AG20443 (cell line): Measurements from ENCODE around the gene DNAH2.

Experiments used
- DNase-seq: peaks from one replicate; pipeline ENCODE4 v3.0.0; 2012; ENCODE audit warnings: low spot score, mixed read lengths

DNAH2 gene

GRCh38 chr17:7864995-7865650, 147.6 kb downstream of the DNAH2 start:
- DNase-seq: no peak

- no peak for DNase-seq
Measured at GRCh38 chr17:7867881-7868329, 150.4 kb downstream of the DNAH2 start.

GRCh38 chr17:7873051-7873450, 155.5 kb downstream of the DNAH2 start:
- no peak for DNase-seq

GRCh38 chr17:7875804-7876370, 158.3 kb downstream of the DNAH2 start:
- no peak for DNase-seq

- DNase-seq: no peak
Measured at GRCh38 chr17:7878234-7878633, 160.7 kb downstream of the DNAH2 start.

- DNase-seq: no peak
Measured at GRCh38 chr17:7880076-7880868, 162.7 kb downstream of the DNAH2 start.

- DNase-seq: no peak
Measured at GRCh38 chr17:7881276-7882054, 163.9 kb downstream of the DNAH2 start.

GRCh38 chr17:7882068-7882467, 164.5 kb downstream of the DNAH2 start:
- no peak for DNase-seq

- no peak for DNase-seq
Measured at GRCh38 chr17:7882629-7883028, 165.1 kb downstream of the DNAH2 start.
